Activated T-cell treated with anti-CD3 and anti-CD28 coated beads for 1 hour (primary cell): ENCODE measurements around the gene CASZ1.

Source experiments
- DNase-seq: peaks from one replicate; pipeline ENCODE4 v3.0.0-alpha.2; 2020; ENCODE audit warnings: low read depth

CASZ1 gene

DNA sequence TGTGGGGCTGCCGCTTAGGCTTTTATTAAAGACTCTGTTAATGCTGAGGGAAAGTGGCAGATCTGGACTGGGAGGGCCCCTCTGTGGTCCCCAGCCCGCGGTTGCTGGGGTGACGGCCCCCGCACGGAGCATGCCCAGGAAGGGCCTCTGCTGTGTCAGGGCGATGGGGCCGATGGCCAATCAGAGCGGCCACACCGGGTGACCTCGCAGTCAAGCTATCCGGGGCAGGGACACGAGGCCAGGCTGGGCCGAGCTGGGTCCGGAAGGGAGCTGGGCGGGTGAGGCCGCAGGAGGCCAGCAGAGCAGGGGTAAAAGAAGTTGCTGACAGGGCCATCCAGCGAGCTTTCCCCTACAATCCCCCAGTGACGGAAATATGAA, 145.1 kb downstream of the CASZ1 start:
- DNase-seq: no peak

DNA sequence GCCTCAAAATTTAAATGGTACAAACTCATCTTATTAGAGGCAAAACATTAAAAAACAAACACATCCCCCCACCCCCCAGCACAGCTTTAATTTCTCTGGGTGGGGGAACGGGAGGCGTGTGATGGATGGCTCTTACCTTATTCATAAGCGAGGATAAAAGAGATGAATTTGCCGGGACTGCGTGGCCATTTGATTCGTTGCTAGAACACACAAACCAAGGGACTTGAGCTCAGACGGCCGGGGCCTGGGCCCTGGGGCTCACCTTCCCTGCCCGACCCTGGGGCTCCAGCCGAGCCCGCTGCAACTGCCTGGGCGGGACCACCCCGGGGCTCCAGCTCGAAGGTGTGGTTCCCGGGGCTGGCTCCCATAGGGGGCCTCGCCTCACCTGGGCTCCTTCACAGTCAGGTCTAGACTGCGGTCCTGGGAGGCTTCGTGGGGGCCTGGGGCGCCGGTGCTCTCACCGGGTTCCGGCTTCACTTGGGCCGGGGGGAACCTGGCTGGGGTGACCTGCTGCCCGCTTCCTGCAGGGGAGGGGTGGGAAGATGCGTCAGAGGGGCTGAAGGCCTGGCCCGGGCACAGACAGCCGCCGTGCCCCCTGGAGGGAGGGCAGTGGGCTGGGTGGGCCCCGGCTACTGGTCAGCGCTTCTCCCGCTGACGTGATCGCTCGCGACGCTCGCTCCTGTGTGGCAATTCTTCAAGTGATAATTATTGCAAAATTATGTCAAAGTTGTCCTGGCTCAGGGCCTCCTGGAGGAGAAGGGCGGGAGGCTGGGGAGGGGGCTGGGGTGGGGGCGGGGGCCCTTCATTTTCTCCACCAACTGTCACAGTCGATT, 145.7 kb downstream of the CASZ1 start:
- DNase-seq: no peak

GRCh38 chr1:10649517-10650201, 146.8 kb downstream of the CASZ1 start:
- DNase-seq: no peak

DNA sequence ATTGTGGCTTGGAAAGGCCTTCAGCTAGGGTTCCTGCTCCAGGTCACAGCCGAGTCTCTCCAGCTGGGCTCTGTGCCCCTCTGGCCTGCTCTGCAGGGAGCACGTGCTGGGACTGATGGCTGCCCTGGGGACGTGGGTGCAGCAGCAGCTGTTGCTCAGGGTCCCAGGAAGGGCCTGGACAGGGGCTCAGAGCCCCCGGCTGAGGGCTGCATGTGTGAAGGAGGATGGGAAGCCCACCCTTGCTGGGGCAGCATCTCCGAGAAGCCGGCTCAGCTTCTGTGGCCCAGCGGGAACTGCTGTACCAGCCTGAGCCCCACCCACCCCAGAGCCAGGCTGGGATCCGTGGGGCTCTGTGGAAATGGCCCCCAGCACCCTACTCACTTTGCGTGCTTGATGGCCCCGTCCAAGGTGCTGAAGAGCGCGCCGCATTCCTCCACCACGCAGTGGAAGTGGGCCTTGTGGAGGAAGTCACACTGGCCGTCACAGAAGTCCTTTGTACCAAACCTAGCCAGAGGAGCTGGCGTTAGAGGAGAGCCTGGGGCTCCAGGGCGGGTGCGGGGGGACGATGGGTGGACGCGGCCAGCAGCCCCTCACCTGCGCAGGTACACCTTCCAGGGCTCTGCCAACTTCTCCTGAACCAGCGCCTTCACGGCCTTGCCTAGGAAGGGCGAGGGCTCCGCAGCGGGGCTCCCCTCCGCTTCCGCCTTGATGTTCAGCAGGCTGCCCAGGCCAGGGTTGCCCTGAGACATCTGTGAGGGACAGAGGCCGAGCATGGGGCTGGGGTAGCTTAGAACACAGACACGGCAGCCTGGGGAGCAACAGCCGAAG, 147.5 kb downstream of the CASZ1 start:
- no peak for DNase-seq

GRCh38 chr1:10647414-10648170, 148.9 kb downstream of the CASZ1 start:
- no peak for DNase-seq

DNA sequence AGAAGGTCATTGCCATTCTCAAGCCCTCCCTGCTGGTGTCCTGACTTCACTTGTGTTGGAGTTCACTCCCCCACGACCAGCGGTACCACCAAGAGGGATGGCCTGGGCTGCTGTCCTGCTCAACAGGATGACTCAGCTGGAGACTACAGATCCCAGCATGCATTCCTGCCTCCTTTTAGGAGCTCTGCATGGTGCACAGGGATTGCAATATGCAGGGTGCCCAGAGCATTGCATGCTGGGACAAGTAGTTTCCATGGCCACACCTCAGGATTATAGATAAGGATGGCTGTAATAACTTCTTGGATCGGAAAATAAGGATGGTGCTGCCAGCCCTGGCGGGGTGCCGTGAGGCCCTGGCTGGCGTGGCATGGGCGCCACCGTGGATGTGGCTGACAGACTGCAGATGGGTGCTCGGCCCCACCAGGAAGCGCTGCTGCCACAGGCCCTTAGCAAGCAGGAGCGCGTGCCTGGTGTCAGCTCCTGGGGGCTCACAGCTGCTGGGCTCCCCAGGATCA, 150.0 kb downstream of the CASZ1 start:
- DNase-seq: no peak

- DNase-seq: no peak
Observed at GRCh38 chr1:10644307-10645128, 151.9 kb downstream of the CASZ1 start.

- DNase-seq: no peak
Observed at GRCh38 chr1:10643607-10644306, 152.7 kb downstream of the CASZ1 start.

GRCh38 chr1:10642403-10643080, 153.9 kb downstream of the CASZ1 start:
- no peak for DNase-seq

DNA sequence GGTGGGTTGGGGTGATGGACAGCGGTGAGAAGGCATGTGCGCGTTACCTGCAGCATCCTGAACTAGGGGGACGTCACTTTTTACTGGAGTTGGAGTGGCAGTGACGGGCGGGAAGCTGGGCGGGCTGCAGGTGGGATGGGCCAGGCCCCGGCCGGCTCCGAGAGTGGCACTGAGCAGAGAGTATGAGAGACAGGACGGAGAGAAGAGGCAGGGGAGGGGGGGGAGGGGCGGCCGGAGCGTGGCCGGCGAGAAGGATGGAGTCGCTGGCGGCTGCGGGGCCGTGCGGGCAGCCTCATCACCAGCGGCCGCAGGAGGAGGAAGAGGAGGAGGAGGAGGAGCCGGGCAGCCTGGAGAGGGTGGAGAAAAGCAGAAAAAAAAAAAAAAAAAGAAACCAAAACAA, 154.5 kb downstream of the CASZ1 start:
- no peak for DNase-seq

GRCh38 chr1:10640843-10641553, 155.4 kb downstream of the CASZ1 start:
- no peak for DNase-seq

DNA sequence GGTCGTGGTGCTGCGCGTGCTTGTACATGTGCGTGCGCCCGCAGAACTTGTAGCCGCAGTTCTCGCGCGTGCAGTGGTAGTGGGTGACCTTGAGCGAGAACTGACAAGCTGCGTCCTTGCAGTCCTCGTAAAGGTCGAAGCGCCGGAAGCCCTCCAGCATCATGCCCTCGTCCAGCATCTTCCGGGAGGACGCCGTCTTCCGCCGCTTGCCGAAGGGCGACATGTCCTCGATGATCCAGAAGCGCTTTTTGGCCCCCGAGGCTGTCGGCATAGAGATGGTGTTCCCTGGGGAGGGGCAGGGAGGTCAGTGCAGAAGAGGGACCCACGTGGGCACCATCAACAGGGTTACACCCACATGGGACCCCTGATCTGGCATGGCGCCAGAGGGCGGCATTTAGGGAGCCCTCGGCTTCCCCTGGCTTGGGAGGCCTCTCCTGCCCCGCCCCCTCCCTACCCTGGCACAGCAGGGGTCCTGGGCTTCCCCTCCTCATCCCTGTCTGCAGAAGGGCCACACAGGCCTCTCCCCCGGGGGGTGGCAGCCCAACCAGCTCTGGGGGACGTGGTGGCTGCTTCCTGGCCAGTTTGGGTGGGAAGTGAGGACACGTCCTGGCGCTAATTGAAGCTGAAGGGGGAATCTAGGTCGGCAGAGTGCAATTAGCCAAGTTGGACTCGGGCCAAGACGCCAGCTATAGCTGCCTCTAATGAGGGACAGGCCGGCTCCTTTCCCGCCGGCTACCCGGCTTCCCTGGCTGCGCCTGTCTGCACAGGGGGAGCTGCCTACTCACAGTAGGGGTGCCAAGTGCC, 156.5 kb downstream of the CASZ1 start:
- DNase-seq: no peak

DNA sequence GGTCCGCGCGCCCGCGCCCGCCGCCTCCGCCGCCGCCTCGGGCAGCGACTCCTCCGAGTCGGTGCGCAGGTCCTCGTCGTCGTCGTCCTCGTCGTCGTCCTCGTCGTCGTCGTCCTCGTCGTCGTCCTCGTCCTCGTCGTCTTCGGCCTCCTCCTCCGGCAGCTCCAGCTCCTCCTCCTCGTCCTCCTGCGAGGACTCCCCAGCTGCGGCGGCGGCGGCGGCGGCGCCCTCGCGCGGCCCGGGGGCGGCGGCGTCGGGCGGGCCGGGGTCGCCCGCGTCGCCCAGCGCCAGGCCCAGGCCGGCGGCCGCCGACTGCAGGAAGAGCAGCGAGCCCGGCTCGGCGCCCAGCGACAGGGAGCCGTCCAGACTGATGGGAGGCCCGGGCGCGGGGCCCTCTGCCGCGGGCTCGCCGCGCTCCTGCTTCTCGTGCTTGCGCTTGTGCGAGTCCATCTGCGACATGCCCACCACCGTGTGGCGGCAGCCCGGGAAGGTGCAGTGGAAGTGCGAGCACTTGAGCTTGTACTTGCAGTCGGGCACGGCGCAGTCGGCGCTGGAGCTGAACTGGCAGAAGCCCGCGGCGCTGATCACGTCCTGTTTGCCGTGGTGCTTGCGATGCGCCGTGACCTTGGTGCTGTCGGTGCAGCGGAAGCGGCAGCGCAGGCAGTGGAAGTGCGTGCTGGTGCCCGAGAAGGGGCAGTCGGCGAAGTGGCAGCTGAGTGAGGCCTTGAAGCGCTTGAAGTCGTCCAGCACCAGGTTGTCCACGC, 157.3 kb downstream of the CASZ1 start:
- no peak for DNase-seq

DNA sequence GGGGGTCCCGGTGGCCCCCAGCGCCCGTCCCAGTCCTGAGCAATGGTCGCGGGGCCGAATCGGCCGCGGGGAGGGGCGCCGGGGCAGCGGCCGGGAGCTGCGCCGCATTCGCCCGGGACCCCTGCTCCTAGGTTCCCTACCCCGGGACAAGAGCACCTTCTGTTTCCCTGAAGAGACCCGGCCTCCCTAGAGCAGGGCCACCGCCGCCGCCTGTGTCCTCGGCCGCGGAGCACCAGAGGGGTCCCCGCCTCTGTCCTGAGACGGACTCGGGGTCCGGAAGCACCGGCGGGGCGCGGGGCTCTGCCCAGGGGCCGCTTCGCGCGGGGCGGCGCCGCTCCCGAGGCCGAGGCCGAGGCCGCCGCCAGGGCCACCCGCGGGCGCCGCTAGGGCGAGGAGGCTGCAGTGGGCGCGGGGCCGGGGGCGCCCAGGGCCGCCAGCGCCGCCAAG, 157.9 kb downstream of the CASZ1 start:
- no peak for DNase-seq

DNA sequence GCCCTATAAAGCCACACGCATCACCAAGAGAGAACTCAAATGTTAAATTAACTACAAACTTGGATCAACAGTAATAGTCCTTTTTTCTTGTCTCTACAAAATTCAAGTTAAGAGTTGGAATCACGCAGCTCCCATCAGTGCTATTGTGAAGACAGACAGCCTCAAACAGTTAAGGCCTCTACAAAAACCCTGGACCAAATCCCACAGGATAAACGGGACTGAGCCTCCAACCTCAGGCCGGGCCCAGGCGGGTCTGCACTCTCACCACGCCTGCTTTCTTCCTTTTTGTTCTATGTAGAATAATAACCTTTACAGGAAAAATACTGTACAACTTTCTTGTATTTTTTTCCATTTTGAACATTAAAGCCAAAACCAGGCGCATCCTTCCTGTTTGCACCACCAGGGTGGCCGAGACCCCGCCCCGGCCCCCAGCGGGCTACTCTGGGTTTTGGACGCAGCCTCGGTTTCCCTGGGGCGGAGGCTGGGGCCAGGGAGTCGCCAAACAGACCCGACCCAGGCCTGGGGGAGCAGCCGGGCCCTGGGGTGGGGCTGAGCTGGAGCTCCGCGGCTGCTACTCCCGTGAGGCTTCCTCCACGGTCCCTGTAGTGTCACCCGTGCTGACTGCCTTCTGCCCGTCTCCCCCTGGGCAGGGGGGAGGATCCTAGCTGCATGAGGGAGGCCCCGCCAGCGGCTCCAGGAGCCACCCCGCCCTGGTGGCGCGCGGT, 158.4 kb downstream of the CASZ1 start:
- DNase-seq: no peak

- DNase-seq: no peak
Observed at GRCh38 chr1:10637400-10637799, 159.0 kb downstream of the CASZ1 start.

DNA sequence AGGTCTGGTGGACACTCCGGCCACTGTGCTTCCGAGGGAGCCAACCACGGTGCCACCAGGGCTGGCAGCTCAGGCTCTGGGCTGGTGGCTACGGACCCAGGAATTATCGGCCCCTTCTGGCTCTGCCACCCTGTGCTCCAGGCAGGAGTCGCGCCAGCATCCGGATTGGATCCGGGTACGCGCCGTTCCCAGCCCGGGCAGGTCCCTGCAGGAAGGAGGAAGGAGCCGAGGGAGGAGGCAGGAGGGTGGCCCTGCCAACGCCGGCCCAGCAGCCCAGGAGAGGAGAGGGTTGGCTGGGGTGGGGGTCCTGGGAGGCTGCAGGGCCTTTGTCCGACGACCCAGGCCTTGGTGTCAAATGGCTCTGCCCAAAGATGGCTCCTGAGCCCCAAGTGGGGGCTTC, 160.5 kb downstream of the CASZ1 start:
- DNase-seq: no peak
